ENCODE results near the gene KCND3.

KCND3 gene

DNA sequence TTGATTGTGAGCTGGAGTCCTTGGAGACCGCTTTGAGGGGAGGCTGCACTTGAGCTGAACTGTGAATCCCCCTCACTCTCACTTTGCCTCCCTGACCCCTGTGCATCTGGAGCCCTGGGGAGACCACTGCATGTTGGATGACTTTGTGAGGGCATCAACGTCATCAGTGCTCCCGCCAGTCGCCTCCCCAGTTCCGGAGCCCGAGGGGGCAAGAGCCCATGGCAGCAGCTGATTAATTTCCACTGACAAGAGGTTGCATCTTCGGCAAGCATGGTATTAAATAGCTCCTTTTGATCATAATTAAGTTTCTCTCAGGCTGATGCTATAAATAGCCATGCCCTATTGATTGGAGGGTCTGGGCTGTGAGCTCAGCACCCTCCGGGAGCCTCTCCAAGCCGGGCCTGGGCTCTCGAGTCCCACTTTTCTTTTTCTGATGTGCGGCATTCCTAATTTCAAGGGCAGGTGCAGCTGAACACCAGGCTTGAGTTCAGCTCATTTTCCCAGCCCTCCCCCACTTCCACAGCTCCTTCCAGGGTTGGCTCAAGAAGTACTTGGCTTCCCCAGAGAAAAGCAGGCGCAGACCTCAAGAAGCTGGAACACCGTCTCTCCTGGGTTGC is 33.2 kb downstream of the KCND3 start:
- no peak for DNase-seq

DNA sequence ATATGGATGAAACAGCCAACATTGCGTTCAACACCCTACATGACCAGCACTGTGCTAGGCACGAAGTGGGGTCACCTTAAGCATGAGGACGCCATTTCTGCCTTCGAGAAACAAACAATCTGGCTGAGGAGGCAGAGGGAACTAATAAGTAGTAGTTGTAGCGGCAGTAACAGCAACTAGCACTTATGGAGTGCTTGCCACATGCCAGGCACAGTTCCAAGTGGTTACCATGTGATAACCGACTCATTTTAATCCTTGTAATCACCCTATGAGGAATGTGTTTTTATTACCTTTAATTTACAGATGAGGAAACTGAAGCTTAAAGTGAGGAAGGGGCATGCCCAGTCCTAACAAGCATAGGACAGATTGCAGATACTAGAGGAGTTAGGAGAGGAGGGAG is 33.7 kb downstream of the KCND3 start:
- no peak for DNase-seq

DNA sequence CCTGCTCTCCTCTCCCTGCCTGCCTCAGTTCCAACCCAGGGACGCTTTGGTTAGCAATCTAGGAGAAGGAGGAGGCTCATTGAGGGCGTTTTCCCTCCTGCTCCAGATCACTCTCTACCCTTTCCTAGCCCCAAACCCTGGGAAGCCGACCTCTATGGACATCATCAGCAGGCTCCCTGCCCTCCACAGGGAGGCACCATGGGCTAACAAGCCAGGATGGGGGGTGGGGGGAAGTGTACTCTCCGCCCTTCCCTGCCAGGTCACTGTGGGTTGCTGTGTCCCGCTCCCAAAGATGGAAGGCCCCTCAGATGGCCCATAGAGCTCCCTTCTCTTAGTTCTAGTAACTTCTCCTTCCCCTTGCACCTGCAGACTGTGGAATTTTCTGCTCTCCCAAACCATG is 35.7 kb downstream of the KCND3 start:
- DNase-seq: no peak

DNA sequence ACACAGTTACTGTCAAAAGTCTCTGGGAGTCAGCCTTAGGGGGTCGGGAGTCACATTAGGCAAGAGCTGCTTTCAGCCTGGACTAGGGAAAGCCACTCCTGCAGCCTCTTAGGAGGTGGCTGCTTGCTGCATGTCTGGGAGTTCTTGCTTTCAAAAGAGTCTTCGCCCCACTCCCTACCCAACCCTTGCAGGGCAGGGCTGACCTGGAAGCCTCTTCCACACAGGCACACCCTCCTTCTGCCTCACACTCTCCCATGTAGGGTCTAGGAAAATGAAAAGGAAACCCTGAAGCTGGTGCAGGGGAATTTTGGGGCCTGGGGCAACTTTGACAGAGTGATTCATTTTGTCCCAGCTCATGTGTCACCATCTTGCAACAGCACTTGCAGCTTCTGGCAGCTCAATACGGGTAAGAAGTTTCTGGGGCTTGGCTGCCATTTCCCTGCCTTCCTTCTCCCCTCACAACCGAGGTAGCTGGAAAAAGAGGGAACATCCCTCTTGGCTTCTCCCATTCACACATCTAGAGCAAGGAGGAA is 37.3 kb downstream of the KCND3 start:
- DNase-seq: no peak

DNA sequence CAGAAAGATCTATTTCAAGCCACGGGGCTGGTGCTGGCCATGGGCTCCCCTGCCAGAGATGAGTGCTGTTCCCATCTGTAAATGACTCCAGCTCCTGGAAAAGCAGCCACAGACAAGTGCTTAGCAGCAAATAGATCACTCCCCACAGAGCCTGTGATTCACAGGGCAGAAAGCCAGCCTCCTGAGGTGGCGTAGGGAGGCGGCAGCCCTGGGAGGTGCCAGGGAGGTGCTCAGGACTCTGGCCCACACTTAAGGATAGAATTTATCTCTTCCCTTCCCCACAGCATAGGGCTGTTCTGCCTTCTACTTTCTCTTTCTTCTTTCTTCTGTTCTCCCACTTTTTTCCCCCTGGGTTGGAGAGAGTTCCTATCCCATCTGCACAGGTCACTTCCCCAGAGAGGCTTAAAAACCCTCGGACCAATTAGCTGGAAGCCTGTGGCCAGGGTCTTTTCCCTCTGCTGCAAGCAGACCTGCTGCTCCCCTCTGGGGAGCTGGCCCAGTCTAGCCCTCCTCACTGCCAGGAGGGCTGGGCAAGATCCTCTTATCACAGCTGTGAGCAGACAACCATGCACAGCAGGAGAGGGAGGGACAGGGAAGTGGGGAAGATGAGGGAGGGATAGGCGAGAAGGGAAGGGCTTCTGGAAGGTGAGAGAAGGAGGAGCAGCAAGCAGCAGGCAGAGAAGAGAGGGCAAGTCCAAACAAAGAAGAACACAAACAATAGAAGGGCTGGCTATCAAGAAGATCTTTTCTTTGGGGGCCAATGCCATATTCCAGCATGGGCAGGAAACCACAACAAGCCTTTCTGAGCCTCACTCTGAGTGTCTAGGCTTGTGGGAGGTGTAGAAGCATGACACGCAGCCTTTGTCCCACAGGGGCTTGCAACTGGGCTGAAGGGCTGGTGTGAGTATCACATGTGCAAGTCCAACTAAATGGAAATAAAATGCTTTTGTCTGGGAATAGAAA is 41.0 kb downstream of the KCND3 start:
- no peak for DNase-seq

DNA sequence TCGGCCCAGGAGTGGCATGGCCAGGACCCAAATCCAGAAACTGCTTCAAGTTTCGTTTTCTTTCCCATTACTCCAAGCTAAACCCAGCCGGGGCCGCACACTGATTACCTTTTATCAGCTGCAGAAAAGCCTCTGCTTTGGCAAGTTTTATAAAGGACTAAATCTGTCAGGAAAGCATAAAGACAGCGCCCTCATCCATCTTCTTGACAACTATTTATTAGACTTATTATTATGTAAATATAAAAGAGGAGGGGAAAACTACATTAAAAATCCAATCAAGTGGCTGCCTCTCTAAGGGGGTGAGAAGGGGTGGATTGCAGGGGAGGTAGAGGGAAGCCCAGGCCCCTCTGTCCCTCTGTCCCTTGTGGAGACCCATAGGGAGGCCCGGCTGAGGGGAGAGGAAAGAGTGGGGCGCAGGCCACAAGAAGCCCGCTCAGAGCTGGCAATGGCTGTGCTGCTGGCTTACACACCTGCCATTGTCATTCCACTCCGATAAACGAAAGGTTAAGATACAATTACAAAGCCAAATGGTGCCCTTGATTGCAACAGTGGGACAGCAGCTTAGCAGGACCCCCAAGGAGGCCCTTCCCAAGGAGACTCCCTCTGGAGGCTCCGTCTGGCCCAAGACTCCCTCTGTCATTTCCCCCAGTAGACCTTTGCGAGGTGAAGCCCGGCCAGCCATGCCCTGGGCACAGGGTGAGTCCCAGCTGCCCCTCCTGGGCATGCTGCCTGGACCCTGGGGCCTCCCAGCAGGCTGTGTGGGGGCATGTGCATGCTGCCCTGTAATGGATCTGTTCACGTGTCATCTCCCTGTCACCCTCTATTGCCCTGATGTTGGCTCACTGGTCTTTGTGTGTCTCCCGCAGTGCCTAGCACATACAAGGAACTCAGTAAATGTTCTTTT is 45.4 kb downstream of the KCND3 start:
- DNase-seq: no peak

DNA sequence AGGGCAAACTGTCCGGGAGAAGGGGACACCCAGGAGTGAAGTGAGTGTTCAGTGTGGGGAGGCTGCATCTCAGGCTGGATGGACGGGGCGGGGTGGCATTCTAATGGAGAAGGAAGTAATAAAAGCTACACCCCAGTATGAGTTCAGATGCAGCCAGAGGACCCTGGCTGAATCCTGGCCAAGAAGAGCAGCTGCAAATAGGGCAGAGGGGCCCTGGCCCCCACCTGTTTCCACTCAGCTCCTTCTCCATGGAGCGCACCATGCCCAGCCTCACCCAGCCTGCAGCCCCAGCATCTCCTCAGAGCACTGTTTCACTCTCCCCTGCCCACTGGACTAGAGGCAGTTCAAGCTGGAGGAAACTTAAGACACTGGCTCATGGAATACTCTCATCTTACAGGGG is 46.4 kb downstream of the KCND3 start:
- no peak for DNase-seq

DNA sequence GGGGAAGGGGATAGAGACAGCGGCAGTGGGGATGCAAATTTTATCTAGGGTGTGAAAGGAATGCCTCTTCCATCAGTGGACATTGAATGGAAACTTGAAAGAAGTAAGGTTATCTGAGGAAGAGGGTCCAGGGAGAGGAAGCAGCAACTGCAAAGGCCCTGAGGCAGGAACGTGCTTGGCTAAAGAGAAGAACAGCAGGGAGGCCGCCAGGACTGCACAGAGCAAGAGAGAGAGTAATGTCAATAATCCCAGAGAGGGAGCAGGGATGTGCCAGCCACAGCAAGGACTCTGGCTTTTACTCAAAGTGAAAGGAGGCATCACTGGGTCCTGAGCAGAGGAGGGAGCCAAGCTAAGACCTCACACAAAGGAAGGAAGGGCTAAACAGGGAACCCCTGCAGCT is 50.9 kb downstream of the KCND3 start:
- no peak for DNase-seq

DNA sequence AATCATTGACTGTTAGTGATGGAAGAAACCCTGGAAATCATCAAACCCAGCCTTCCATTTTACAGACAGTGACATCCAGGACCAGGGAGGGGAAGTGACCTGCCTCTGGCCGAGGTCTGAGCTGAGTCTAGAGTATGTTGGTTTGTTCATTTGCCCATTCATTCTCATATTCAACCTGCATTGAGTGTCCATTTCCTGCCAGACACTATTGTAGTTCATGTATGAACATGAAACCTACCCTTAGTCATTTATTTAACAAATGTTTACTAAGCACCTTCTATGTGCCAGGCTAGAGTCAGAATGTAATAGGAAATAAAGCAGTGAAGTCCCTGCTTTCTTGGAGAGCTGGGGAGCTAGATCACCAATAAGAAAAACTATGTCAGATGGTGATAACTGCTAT is 51.3 kb downstream of the KCND3 start:
- no peak for DNase-seq

DNA sequence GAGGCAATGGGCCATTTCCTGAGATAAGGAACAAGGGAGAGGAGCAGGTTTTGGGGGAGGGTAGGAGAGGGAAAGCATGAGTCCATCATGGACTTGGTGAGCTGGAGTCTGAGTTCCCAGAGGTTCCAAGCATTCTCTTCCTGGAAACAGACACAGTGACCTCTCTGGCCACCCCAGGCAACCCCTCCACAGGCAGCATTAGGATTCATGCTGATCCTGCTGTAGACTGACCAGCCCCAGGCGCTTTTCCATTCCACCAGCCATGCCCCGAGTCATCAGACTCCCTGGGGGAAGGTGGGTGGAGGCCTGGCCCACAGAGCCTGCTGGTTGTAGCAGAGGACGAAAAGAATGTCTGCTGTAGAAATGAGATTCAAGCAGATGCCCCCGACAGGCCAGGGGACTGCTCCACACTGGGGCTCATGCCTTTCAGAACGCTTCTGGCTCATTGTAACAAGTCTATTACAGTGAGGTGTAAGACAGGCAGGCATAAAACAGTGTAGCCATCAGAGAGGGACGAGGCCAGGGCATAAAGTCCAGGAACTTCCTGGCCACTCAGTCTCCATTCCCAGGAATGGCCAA is 52.2 kb downstream of the KCND3 start:
- no peak for DNase-seq

DNA sequence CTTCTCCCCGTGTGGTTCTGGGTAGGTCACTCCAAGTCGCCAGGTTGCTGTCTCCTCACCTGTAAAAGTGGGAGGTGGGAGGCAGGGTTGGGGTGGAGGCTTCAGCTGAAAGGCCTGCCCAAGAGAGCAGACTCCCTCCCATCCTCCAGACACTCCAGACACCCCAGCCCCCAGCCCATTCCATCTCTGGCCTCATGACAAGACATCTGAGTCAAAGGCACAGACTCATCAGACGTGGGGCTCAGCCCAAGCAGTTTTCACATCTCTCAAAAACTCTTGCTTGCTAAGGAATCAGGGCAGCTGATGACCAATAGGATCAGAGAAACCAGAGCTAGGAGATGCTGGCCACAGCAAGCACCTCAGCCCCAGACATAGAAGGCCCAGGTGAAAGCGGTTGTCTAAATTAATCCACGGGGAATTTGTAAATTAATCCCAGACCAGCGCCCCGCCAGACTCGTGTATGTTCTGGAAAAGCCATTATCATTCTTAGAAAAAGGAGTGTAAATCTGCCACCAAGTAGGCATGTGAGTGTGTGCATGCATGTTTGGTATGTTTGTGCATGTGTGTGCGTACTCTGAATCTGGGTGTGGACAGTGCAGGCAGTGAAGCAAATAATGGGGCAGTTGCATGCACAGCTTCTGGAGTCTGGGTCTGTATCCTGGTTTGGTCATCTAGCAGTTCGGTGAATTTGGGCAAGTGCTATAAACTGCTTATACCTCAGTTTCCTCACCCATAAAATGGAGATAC is 55.2 kb downstream of the KCND3 start:
- no peak for DNase-seq

DNA sequence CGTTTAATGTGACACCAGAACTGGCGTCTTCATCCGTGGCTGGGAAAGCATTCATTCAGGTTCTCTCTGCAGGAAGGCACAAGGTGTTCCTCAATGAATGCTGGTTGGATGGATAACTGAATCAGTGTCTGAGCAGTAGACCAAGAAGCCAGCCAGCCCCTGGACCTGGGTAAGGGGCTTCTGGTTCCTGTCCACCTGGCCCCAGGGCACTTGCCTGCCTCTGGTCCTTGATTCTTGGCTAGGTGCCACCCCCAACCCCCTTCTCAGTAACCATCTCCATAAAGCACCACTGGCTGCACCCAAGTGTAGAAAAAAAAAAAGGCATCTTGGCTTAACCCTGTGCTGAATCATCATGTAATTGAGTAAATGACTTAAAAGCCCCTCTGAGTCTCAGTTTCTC is 59.1 kb downstream of the KCND3 start:
- DNase-seq: no peak

DNA sequence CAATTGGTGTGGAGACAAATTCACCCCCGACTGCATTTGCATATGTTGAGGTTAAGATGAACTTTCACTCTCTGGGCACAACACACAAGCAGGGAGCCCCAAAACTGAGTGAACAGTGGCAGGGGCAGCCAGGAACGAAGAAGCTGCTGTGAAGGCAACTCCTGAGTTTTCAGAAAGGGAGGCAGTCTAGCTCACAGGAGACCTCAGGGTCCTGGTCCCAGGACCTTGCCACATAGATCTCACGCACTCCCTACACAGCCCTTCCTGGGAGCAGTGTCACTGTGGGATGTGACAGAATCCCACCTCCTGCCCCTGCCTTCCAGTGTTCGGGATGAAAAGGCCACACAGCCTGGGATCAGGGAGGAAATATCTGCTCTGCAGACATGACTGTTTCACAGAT is 60.9 kb downstream of the KCND3 start:
- no peak for DNase-seq

DNA sequence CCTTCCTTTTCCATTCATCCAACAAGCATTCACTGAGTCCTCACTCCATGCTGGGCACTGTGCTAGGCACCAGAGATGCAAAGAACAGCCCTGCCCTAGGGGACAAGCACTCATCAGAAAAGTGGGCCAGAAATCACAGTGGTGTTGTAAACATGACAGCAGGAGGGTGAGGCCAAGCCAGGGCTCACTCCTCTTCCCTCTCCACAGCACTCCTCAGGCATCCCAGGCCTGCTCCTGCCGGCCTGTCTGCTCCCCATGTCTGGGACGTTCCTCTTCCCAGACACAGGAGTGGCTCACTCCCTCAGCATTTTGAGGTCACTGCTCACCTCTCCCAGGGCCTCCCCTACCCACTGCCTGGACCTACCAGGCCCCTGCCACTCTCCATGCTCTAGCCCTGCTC is 61.8 kb downstream of the KCND3 start:
- DNase-seq: no peak

DNA sequence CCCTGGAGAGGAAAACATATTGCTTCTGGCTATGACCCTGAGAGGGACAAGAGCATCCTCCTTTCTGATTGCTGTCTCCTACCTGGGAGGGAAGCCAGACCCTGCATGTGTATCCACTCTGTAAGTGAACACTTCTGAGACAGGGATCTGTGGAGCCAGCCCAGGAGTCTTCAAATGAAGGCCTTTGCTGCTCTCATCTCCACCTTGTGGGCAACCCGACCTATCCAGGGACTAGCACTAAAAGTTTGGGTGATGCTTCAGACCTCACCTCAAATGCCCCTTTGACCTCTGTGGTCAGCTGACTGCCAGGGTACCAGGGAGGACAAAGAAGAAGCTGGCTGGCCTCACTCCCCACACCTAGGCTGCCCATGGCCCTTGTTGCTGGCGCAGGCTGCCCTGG is 64.7 kb downstream of the KCND3 start:
- DNase-seq: no peak

DNA sequence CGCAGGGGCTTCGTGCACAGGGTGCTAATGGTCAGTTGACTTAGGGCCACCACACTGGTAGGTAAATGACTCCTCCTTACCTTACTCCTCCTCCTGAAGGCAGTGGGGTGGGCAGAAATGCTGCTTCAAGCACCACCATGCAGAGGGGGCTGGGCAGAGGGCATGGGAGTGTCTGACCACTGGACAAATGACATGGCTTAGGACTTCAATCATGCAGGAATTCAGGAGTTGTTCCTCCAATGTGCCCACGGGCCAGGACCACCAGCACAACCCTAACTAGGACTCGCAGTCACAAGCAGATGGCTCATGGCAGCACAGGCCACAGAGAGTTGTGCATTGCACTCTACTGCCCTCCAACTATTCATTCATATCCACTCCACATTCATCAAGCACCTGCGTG is 65.7 kb downstream of the KCND3 start:
- no peak for DNase-seq

DNA sequence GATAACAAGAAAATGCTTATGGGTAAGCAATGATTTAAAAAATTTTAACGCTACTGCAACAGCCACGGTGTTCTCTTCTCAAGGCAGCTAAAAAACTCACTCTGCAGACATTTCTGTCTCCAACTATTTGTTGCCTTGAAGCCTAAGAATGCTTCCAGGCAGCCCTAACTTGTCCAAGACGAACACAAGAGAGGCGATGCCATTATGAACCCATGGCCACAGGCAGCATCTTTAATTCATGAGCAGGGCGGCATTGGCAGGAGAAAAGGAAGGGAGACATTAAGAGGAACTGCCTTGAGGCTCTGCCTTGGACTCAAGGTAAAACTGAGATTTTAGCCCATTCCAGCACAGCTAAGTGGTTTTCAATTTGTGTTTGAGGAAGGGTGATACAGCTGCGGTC is 67.5 kb downstream of the KCND3 start:
- DNase-seq: no peak

DNA sequence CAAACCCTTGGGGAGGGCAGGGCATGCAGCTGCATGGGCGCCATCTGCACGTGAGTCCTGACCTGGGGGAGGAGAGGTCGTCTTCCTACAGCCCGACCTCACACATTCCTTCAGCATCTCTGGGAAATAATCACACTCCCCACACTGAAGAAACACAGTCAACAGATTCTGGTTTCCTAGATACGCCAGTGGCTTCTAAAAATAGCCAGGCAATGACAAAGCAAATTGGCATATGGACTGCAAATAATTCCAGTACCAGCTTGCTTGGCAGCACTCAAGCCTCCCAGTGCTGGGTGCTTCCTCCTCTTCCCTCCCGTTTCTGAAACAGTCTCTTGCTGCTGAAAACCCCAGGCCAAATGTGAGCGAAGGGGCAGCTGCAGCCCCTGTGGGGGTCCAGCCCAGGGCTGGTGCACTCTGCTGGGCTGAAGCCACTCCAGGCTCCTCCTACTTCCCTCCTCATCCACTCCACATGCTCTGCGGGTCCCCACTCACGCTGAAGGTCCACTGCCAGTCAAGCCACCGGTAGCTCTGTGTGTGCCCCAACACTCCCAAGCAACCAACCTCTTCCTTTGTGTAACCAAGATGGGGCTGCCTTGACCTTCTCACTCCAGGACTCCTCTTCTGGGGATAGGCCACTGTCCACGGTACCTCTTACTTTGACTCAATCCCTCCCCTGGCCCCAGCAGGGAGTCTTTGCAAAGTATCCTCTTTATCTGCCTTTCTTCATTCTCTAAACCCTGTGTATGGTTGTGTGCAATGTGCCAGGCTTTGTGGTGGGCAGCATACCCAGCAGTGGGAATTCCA is 69.0 kb downstream of the KCND3 start:
- DNase-seq: no peak

DNA sequence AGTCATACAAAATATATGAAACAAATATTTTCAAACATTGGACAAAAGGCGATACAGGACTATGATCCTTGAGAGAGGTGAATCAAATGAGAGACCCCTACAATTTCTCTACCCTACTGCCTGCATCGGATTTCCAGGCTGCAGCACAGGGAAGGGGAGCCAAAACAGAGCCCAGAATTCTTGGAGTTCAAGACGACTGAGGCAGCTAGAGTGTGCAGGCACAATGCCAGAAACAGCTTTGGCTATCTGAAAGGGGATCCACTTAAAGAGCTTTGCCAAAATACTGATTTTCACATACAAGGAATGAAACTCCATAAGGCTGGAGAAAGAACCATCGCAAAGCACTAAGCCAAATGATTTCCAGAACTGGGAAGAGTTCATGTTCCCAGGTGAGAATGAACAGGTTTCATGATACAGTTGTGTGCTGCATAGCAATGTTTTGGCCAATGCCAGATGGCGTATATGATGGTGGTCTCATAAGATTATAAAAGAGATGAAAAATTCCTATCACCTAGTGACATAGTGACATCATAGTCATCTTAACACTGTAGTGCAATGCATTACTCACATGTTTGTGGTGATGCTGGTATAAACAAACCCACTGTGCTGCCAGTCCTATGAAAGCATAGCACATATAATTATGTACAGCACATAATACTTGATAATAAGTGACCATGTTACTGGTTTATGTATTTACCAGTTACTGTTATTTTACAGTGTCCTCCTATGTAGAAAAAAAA is 77.5 kb downstream of the KCND3 start:
- DNase-seq: no peak

DNA sequence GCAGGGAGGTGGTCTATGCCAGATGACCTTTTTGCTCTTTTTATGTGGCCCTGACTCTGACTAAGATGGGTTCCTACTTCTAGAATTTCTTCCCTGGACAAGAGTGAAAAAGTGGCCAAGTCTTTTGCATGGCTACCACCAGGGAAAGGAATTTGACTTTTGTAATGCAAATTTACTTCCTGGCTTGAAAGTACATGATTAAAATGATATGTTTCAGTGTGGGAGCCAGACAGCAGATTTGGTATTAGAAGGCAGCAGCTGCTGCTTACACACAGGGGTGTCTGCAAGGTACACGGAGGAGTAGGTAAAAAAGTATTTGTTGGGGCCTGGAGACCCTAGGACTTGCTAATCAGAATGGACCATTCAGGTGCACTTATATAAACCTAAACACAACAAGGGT is 78.4 kb downstream of the KCND3 start:
- DNase-seq: no peak

DNA sequence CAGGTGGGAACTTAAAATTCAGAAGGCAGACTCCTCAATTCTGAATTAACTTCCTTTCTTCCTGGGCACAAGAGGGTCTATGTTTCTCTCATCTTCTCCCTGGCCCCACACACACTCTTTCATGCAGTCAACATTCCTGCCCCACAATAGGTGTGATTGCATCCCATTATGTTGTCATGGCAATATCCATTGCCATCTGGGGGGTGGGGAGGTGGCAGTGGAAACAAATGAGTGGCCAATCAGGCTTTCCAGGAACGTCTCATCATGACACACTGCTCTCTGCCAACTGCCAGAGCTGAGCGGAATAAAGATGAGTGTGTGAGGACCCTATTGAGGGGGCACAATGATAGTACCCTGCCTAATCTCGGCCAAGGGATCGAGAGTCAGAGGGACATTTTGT is 80.4 kb downstream of the KCND3 start:
- DNase-seq: no peak

All from CD4-positive, alpha-beta T cell treated with Interleukin-12 subunit alpha and Interleukin-12 subunit beta, for 1 hour (primary cell).